BJ (cell line): ENCODE measurements around the gene TTPAL. TPM values are rescaled to one million over a fixed set of nuclear protein-coding genes. Genes with fewer than 3 reads are reported as not detected.

ENCODE experiments used
- CTCF ChIA-PET: fragments of 350-600 bp; formaldehyde crosslinking; extraction: SDS; loops from one replicate; lab custom pipeline; 2021; ENCODE audit warnings: antibody characterized with exemption, inconsistent platforms; lab: Yijun Ruan, JAX
- POLR2A ChIA-PET: fragments of 300-600 bp; sonication (Branson Sonifier 250); formaldehyde crosslinking; extraction: SDS; loops from one replicate; lab custom pipeline; 2021; ENCODE audit warnings: antibody characterized with exemption; lab: Charles Lee
- DNase-seq: peaks from one replicate; pipeline ENCODE4 v3.0.0-alpha.2; 2011; ENCODE audit warnings: low read depth
- H3K27me3 ChIP-seq: 2 replicates; pipeline ENCODE4 v1.6.0; 2011; ENCODE audit warnings: low read length; ENCODE audit not compliant: control insufficient read depth, insufficient read depth
- H3K36me3 ChIP-seq: 2 replicates; pipeline ENCODE4 v1.5.1; 2011; ENCODE audit warnings: low read length; ENCODE audit not compliant: control insufficient read depth, insufficient read depth
- H3K4me3 ChIP-seq: 2 replicates; pipeline ENCODE4 v1.5.1; 2011; ENCODE audit warnings: low read depth, mild to moderate bottlenecking, control low read depth, low read length
- polyA plus RNA-seq: library from polyadenylated mRNA; depleted of rRNA; stranded (reverse); fragments of >200 nt; gene quantifications from 2 replicates; pipeline ENCODE4 v1.2.3, GENCODE V29; 2011
- TF ChIP-seq, protein P1 (sequence below): IDR thresholded peaks from 2 replicates; pipeline ENCODE4 v1.5.1; 2011; ENCODE audit warnings: low read depth, mild to moderate bottlenecking, control low read depth, inconsistent platforms, low read length, moderate library complexity; ENCODE audit not compliant: insufficient read depth

The TTPAL gene
- polyA plus RNA-seq, 1 experiment = 13.8 TPM

DNA sequence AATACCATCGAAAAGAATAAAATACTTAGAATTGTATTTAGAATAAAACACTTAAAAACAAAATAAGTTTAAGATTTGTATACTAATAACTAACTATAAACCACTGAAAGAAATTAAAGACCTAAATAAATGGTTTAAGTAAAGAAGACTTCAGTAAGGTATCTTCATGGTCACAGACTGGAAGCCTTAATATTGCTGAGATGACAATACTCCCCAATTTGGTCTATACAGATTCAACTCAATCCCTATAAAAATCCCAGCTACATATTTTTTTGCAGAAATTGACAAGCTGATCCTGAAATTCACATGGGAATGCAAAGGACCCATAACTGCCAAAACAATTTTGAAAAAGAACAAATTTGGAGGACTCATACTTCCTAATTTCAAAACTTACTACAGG, 27.3 kb downstream of the TTPAL start:
- POLR2A ChIA-PET = interaction anchor here (1.0 kb wide), 1 partner anchor 19 kb away, joined by 9 read pairs; the partner anchor contains the start of gene SERINC3
- Histone ChIP-seq H3K36me3 (peaks cover 20% of the 10 kb centered on the region), H3K27me3 (no peaks in the 10 kb centered on the region), H3K4me3 (no peak overlapping the region)
- CTCF ChIA-PET = interaction anchor here (1.6 kb wide), 1 partner anchor 19 kb away, joined by 6 read pairs; the partner anchor contains the start of gene SERINC3
- no peak for DNase-seq
- TF ChIP-seq, protein P1, sequence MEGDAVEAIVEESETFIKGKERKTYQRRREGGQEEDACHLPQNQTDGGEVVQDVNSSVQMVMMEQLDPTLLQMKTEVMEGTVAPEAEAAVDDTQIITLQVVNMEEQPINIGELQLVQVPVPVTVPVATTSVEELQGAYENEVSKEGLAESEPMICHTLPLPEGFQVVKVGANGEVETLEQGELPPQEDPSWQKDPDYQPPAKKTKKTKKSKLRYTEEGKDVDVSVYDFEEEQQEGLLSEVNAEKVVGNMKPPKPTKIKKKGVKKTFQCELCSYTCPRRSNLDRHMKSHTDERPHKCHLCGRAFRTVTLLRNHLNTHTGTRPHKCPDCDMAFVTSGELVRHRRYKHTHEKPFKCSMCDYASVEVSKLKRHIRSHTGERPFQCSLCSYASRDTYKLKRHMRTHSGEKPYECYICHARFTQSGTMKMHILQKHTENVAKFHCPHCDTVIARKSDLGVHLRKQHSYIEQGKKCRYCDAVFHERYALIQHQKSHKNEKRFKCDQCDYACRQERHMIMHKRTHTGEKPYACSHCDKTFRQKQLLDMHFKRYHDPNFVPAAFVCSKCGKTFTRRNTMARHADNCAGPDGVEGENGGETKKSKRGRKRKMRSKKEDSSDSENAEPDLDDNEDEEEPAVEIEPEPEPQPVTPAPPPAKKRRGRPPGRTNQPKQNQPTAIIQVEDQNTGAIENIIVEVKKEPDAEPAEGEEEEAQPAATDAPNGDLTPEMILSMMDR = no peak

DNA sequence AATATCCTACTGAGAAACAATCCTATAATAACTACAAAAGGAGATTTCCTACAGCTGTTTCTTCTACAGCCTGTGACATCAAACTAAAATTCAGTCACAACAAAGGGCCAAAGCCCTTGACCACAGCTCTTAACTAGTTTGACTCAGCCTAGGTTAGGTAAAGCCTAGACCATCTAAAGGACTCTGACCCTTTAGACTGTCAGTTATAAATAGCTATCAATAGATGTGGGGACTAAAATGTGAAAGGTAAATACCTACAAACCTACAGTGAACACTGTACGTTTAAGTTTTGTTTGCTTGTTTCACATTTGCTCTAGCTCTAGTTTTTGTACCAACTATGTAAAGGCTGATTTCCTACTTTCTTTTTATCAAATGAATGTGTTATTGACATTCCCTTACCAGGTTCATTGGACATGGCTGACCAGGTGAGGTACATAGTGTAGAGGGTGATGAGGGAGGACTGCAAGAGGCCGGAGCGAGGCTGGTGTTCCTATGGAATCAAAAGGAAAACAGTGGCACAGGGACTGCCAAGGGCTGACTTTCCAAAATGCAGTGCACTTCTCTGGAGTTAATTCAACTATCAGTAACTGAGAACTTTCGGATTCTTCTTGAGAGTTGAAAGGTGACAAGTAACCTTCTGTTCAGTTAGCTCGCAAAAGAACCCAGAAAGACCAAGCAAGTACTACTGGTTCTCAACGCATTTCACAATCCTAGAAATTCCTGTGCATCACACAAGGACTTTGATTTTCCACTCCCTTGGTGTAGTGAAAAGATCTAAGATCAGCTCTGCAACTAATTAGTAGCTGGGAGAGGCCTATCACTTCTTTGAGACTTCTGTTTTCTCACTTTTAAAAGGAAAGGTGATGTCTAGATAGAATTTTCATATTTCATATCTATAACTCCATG, 29.0 kb downstream of the TTPAL start:
- POLR2A ChIA-PET = no interaction called here

DNA sequence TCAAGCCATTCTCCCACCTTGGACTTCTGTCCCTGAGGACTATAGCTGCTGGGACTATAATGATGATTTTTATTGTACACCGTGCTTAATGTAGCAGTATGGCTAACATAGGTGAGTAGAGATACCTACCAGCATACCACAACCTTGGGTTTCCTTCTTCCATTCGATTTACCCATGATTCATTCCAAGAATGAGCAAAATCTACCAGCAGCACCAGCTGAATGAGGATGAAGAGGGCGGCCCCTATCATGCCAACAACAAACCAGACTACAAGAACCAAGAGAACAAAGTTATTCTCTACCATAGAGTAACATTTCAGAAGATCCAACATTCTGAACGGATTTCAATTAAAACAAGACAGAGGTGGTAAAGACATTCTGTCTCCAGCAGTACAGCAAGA, 34.1 kb downstream of the TTPAL start:
- CTCF ChIA-PET = interaction anchor here (0.6 kb wide), 1 partner anchor 26 kb away, joined by 3 read pairs; no protein-coding TSS in a partner anchor
- Histone ChIP-seq H3K36me3 (peaks cover 15% of the 10 kb centered on the region), H3K4me3 (no peak overlapping the region), H3K27me3 (no peaks in the 10 kb centered on the region)
- no peak for DNase-seq
- POLR2A ChIA-PET = interaction anchor here (0.6 kb wide), 1 partner anchor 1047 kb away, joined by 4 read pairs; no protein-coding TSS in a partner anchor
- TF ChIP-seq, protein P1 = no peak

More for the DNA sequence above, 29.0 kb downstream of the TTPAL start:
- H3K4me3 ChIP-seq = no peak overlapping the region
- H3K27me3 ChIP-seq = no peaks in the 10 kb centered on the region
- H3K36me3 ChIP-seq = peaks cover 24% of the 10 kb centered on the region
- DNase-seq = no peak
- CTCF ChIA-PET = interaction anchor here (0.8 to 1.7 kb wide), 3 partner anchors 10 to 105 kb away, joined by 3 to 10 read pairs (median 5); no protein-coding TSS in a partner anchor
- TF ChIP-seq, protein P1 = no peak

DNA sequence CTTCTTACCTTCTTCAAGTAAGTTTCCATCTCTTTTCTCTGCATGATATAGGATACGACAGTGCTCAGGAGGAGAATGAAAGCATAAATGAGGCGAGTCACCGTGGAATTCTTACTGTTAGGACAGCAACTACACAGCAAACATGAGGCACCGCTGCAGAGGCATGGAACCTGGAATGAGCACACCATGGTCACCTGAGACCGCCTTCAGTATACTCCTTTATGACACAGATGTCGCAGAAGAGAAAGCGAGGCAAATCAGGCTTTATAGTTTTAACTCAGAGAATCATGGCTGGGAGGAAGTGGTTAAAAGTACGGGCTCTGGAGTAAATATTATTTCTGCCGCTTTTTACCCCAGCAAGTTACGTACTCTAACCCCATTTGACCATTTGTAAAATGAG, 38.2 kb downstream of the TTPAL start:
- Histone ChIP-seq H3K4me3 (no peak overlapping the region), H3K36me3 (peaks cover 10% of the 10 kb centered on the region), H3K27me3 (no peaks in the 10 kb centered on the region)
- DNase-seq = no peak
- POLR2A ChIA-PET = no interaction called here
- TF ChIP-seq, protein P1 = no peak
- CTCF ChIA-PET = interaction anchor here (2.4 kb wide), 1 partner anchor 96 kb away, joined by 14 read pairs; no protein-coding TSS in a partner anchor

DNA sequence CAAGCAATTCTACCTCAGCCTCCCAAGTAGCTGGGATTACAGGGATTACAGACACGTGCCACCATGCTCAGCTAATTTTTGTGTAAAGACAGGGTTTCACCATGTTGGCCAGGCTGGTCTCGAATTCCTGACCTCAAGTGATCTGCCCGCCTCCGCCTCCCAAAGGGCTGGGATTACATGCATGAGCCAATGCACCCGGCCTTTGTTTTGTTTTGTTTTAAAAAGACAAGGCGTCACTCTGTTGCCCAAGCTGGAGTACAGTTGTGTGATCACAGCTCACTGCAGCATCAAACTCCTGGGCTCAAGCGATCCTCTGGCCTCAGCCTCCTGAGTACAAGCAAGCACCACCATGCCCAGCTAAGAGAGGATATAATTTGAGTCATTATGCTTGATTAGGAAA, 40.8 kb downstream of the TTPAL start:
- H3K36me3 ChIP-seq = peaks cover 2% of the 10 kb centered on the region
- TF ChIP-seq, protein P1 = no peak
- DNase-seq = no peak
- no peak overlapping the region for H3K4me3 ChIP-seq
- ChIA-PET CTCF (interaction anchor here (0.9 kb wide), 1 partner anchor 13 kb away, joined by 3 read pairs; no protein-coding TSS in a partner anchor), POLR2A (no interaction called here)
- H3K27me3 ChIP-seq = no peaks in the 10 kb centered on the region
